AG09319 (cell line): ENCODE data around the gene DNAJC5.

Source experiments
- DNase-seq: peaks from one replicate; pipeline ENCODE4 v3.0.0-alpha.2; 2010; ENCODE audit warnings: low read depth; ENCODE audit errors: extremely low read depth
- TF ChIP-seq, protein P1 (sequence below): IDR thresholded peaks from 2 replicates; pipeline ENCODE4 v1.5.1; 2011; ENCODE audit warnings: low read depth, mild to moderate bottlenecking, inconsistent platforms, low read length, moderate library complexity

DNAJC5 gene

DNA sequence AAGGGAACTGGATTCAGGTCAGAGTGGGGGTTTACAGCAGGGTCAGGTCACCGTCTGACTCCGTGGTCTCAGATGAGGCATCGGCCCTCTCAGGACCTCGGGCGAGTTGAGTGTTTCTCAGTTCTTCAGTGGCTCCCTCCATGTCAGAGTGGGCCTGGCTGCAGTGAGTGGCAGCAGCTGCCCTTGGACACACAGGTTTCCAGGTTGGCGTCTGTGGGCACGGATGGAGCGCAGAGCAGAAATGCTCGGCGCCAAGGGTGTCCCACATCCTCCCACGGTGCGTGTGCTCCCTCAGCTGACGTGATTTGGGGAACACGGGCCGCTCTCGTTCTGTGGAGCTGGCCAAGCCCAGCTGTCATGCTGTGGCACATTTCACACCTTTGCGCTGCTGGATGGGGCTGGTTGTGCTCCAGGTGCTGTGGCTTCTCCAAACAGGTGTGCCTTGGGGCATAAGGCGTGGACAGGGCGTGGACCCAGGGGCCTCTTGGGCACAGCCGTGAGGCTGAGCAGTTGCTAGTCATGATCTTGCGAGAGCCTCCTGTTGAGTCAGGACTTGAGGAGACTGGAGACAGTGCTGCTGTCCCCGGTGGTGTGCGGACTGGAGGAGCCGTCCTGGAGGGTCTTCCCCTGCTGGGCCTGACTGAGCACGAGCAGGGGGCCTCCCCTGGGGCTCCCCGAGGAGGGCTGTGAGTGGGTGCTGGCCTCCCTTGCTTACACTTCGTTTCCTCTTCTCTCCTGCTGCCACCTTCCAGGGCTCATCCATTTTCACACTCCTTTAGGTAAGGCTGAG, 9.5 kb upstream of the DNAJC5 start:
- no peak for DNase-seq
- TF ChIP-seq, protein P1, sequence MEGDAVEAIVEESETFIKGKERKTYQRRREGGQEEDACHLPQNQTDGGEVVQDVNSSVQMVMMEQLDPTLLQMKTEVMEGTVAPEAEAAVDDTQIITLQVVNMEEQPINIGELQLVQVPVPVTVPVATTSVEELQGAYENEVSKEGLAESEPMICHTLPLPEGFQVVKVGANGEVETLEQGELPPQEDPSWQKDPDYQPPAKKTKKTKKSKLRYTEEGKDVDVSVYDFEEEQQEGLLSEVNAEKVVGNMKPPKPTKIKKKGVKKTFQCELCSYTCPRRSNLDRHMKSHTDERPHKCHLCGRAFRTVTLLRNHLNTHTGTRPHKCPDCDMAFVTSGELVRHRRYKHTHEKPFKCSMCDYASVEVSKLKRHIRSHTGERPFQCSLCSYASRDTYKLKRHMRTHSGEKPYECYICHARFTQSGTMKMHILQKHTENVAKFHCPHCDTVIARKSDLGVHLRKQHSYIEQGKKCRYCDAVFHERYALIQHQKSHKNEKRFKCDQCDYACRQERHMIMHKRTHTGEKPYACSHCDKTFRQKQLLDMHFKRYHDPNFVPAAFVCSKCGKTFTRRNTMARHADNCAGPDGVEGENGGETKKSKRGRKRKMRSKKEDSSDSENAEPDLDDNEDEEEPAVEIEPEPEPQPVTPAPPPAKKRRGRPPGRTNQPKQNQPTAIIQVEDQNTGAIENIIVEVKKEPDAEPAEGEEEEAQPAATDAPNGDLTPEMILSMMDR, result no peak

DNA sequence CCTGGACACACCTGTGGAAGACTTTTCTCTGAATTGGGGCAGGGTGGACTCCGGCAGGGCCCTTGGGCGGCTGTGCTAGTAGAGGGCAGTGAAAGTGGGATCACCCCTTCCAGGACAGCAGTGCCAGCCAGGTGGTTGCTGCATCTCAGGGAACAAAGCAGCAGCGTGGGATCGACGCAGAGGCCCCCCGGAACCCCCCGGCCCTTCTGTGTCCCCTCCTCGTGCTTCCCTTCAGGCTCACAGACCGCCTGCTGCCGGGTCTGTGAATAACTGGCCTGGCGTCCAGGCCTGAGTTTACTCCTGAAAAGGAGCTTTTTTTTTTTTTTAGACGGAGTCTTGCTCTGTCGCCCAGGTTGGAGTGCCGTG, 8.9 kb upstream of the DNAJC5 start:
- no peak for DNase-seq
- TF ChIP-seq, protein P1, result no peak

DNA sequence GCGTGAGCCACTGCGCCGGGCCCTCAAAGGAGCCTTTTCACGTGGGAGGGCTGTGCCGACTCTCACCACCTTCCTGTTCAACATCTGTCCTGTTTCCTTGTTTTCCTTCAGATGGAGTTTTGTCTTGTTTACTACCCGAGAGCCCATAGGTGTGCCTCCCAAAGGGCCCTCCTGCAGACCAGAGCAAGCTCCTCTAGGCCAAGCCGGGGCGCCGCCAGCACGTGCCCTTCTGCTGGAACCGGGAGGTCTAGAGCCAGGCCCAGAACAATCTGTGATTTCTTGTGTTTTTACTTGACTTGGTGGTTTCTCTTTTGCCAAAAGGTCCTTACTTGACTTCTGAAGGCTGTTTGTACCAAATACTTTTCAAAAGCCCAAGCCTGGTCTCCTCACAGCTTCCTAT, 8.0 kb upstream of the DNAJC5 start:
- TF ChIP-seq, protein P1, result no peak

DNA sequence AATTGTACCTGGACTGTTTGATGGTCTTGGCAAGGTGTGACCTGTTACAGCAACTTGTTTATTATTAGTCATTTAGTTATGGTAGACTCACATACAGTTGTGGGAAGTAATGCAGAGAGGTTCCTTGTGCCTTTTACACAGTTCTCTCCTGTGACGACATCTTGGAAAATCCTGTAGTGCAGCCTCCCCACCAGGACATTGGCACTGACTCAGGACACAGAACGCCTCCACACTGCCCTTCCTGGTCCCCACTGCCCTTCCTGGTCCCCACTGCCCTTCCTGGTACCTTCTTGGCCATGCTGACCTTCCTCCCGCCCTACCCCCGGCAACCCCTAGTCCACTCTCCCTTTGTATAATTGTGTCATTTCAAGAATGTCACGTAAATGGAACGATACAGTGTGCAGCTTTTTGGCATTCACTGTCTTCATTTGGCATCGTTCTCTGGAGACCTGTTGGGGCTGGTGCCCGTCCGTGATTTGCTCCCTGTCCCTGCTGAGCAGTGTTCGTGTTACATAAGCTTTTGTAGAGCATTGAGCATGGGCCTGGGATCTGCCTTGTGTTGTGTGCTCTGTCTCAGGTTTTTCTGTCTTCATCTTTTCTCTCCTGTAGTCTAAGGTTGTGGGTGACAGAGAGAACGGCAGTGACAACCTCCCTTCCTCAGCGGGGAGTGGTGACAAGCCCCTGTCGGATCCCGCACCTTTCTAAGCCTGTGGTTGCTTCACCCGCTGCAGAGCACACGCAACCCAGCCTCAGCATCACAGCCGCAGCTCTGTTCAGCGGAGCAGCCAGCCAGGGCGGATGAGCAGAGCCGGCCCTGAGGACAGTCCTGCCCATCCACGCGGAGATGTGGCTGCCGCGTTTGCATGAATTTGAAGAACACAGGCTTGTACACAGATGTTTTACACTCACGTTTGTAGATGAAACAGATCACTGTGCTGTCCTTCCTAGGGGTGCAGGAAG, 5.4 kb upstream of the DNAJC5 start:
- no peak for DNase-seq
- TF ChIP-seq, protein P1, result no peak

More for the DNA sequence above, 8.0 kb upstream of the DNAJC5 start:
- DNase-seq, result no peak

DNA sequence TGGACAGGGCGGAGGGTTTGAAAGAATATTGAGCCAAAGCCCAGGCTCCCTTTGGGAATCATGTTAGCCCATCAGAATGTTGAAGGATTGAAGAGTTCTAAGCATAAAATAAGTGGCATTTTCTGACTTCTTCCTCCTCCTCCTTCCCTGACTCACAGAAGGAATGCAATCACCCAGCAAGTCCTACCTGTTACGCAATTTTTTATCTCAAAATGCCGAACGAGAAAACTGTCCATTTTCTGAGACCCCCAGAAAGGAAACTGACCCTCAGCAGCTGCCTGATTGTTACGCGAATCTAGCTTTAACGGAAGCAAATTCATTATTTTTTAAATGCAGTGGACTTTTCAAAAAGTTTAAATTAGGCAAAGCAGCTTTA, 4.7 kb upstream of the DNAJC5 start:
- DNase-seq, result no peak
- TF ChIP-seq, protein P1, result no peak

DNA sequence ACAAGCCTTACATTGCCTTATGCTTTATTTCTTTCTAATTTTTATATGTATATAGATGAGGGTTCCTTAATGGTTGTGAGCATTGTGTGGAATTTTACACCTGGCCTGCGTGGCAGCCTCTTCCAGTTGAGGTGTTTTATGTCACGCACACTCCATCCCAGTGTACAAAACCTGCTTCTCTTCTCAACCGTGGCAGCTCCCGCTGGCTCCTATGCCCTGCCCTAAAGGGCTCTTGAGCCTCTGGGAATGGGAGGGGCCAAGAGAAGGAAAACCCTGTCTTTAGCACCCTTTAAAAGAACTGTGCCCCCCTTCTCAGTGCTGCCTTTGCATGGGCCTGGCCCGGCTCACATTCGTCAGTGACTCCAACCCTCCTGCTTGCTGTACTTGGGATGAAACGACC, 4.3 kb upstream of the DNAJC5 start:
- DNase-seq, result no peak
- TF ChIP-seq, protein P1, result no peak
